Liver (tissue), 9 donors: Measurements from ENCODE around the gene ZNF618. TPM values are rescaled to one million over a fixed set of nuclear protein-coding genes. Genes with fewer than 3 reads are reported as not detected.

ENCODE experiments used
- DNase-seq: peaks from one replicate; pipeline ENCODE4 v3.0.0-alpha.2; 2017; ENCODE audit warnings: low spot score
- H3K27ac ChIP-seq, 2 donors: one replicate each; pipeline ENCODE4 v1.7.0; 2013; ENCODE audit warnings: inconsistent platforms in 2 of 2, low read length in 2 of 2, control low read depth in 1 of 2, low read depth in 1 of 2, mild to moderate bottlenecking in 1 of 2
- H3K27me3 ChIP-seq, 4 donors: one replicate each; pipeline versions ENCODE4 v1.6.1 to v1.7.0; 2013; ENCODE audit warnings: low read length in 3 of 4, inconsistent platforms in 1 of 4, mild to moderate bottlenecking in 1 of 4, moderate library complexity in 1 of 4; ENCODE audit not compliant: control insufficient read depth in 4 of 4, insufficient read depth in 4 of 4
- H3K36me3 ChIP-seq, 4 donors: one replicate each; pipeline versions ENCODE4 v1.6.1 to v1.7.0; 2013; ENCODE audit warnings: low read length in 3 of 4, mild to moderate bottlenecking in 3 of 4, low read depth in 1 of 4, moderate library complexity in 1 of 4; ENCODE audit not compliant: control insufficient read depth in 4 of 4, insufficient read depth in 3 of 4
- H3K4me1 ChIP-seq, 4 donors: one replicate each; pipeline versions ENCODE4 v1.6.1 to v1.7.0; 2013; ENCODE audit warnings: low read length in 3 of 4, mild to moderate bottlenecking in 3 of 4, moderate library complexity in 1 of 4; ENCODE audit not compliant: control insufficient read depth in 4 of 4, insufficient read depth in 4 of 4
- H3K4me3 ChIP-seq, 3 donors: one replicate each; pipeline versions ENCODE4 v1.6.1 to v1.7.0; 2013; ENCODE audit warnings: low read length in 3 of 3, control low read depth in 1 of 3, low read depth in 1 of 3, mild to moderate bottlenecking in 1 of 3
- H3K9ac ChIP-seq, 2 donors: one replicate each; pipeline ENCODE4 v1.7.0; 2013; ENCODE audit warnings: low read length in 2 of 2, mild to moderate bottlenecking in 2 of 2, moderate library complexity in 2 of 2, control low read depth in 1 of 2, low read depth in 1 of 2
- H3K9me3 ChIP-seq, 4 donors: one replicate each; pipeline versions ENCODE4 v1.6.1 to v1.7.0; 2013; ENCODE audit warnings: low read length in 3 of 4; ENCODE audit not compliant: control insufficient read depth in 4 of 4
- CTCF ChIP-seq: fragments of 150-350 bp; IDR thresholded peaks from 2 replicates; pipeline ENCODE4 v1.5.1; 2017; ENCODE audit warnings: improper control_type of control experiment, low read depth, low read length; ENCODE audit not compliant: missing input control
- EGR1 ChIP-seq, 2 donors: IDR thresholded peaks; 2 replicates each; pipeline ENCODE4 v1.6.1; 2016 to 2018; ENCODE audit warnings: antibody characterized with exemption in 2 of 2, low read depth in 2 of 2
- FOXA1 ChIP-seq: IDR thresholded peaks from 2 replicates; pipeline ENCODE4 v1.6.1; 2016; ENCODE audit warnings: antibody characterized with exemption
- FOXA2 ChIP-seq: IDR thresholded peaks from 2 replicates; pipeline ENCODE4 v1.6.1; 2016; ENCODE audit warnings: antibody characterized with exemption
- GABPA ChIP-seq, 2 donors: IDR thresholded peaks in 1 of 2; conservative IDR thresholded peaks in 1 of 2; 2 replicates each; pipeline ENCODE4 v1.6.1; 2016; ENCODE audit warnings: antibody characterized with exemption in 2 of 2, mild to moderate bottlenecking in 1 of 2, moderate library complexity in 1 of 2
- HNF4A ChIP-seq, 2 donors: conservative IDR thresholded peaks; 2 replicates each; pipeline ENCODE4 v1.6.1; 2016; ENCODE audit warnings: antibody characterized with exemption in 2 of 2, mild to moderate bottlenecking in 2 of 2
- HNF4G ChIP-seq: IDR thresholded peaks from 2 replicates; pipeline ENCODE4 v1.6.1; 2016; ENCODE audit warnings: antibody characterized with exemption
- JUND ChIP-seq, 2 donors: IDR thresholded peaks; 2 replicates each; pipeline ENCODE4 v1.6.1; 2016; ENCODE audit warnings: antibody characterized with exemption in 2 of 2
- MAX ChIP-seq: IDR thresholded peaks from 2 replicates; pipeline ENCODE4 v1.6.1; 2016; ENCODE audit warnings: antibody characterized with exemption
- NR2F2 ChIP-seq: IDR thresholded peaks from 2 replicates; pipeline ENCODE4 v1.6.1; 2016; ENCODE audit warnings: antibody characterized with exemption
- RAD21 ChIP-seq, 2 donors: IDR thresholded peaks; 2 replicates each; pipeline ENCODE4 v1.6.1; 2016; ENCODE audit warnings: antibody characterized with exemption in 2 of 2, mild to moderate bottlenecking in 2 of 2
- RXRA ChIP-seq, 2 donors: IDR thresholded peaks; 2 replicates each; pipeline ENCODE4 v1.6.1; 2017 to 2018; ENCODE audit warnings: antibody characterized with exemption in 2 of 2, mild to moderate bottlenecking in 1 of 2
- SP1 ChIP-seq: IDR thresholded peaks from 2 replicates; pipeline ENCODE4 v1.6.1; 2018; ENCODE audit warnings: antibody characterized with exemption, mild to moderate bottlenecking
- TAF1 ChIP-seq: conservative IDR thresholded peaks from 2 replicates; pipeline ENCODE4 v1.6.1; 2016; ENCODE audit warnings: antibody characterized with exemption, mild to moderate bottlenecking
- YY1 ChIP-seq: IDR thresholded peaks from 2 replicates; pipeline ENCODE4 v1.6.1; 2016; ENCODE audit warnings: antibody characterized with exemption, mild to moderate bottlenecking
- ZBTB33 ChIP-seq: IDR thresholded peaks from 2 replicates; pipeline ENCODE4 v1.6.1; 2016; ENCODE audit warnings: antibody characterized with exemption
- WGBS: extraction: QIAGEN DNeasy Blood & Tissue Kit; methylation state at CpG from one replicate; pipeline ENCODE4 v1.1.7; 2013; 5-methylcytosine and 5-hydroxymethylcytosine counted together
- polyA plus RNA-seq, 2 donors: library from polyadenylated mRNA; stranded (reverse) in 1 of 2; unstranded in 1 of 2; fragments of 200-250 nt in 1 of 2; fragments of >200 nt in 1 of 2; fragmentation: Nextera tagmentation in 1 of 2; extraction: Ambion mirVana in 1 of 2; gene quantifications; one replicate each; pipeline versions ENCODE4 v1.2.1 to v1.2.3, GENCODE V29; 2013 to 2015
- total RNA-seq, 2 donors: library from RNA; depleted of rRNA; stranded (reverse); fragments of >200 nt; gene quantifications; one replicate each; pipeline ENCODE4 v1.2.3, GENCODE V29; 2014
- TF ChIP-seq, protein P1 (sequence below): IDR thresholded peaks from 2 replicates; pipeline ENCODE4 v1.6.1; 2016; ENCODE audit warnings: antibody characterized with exemption
- donor health status: healthy.
- donor health status: healthy.
- donor health status: healthy.
- donor health status: healthy.
- donor health status: healthy.

Gene ZNF618
- total and polyA plus RNA-seq, 4 donors, result 2.2 to 6.5 (median 3.7) TPM

GRCh38 chr9:114034196-114034595 lies 158.1 kb downstream of the ZNF618 start:
- H3K36me3 ChIP-seq, result peaks cover 5 to 71% (median 25%) of the 10 kb centered on the region in 4 donors
- WGBS, result 93% methylated on average over 10 of the region's 10 CpGs
- DNase-seq, result peak; percentile 23
- no peaks in the 10 kb centered on the region for H3K27me3 ChIP-seq
- no peak overlapping the region for H3K9ac ChIP-seq
- no peak overlapping the region for H3K27ac ChIP-seq
- no peaks in the 10 kb centered on the region for H3K4me1 ChIP-seq
- no peak for TF ChIP-seq FOXA2
- no peak for TF ChIP-seq HNF4G
- no peaks in the 10 kb centered on the region for H3K9me3 ChIP-seq
- no peak overlapping the region for H3K4me3 ChIP-seq

- Histone ChIP-seq H3K36me3 (peaks cover 5 to 68% (median 29%) of the 10 kb centered on the region in 4 donors), H3K9ac (no peak overlapping the region), H3K9me3 (no peaks in the 10 kb centered on the region), H3K4me3 (no peak overlapping the region), H3K27me3 (no peaks in the 10 kb centered on the region), H3K27ac (no peak overlapping the region), H3K4me1 (no peaks in the 10 kb centered on the region)
- no peak for TF ChIP-seq RAD21 (IDR thresholded peaks at IDR 0.05)
- no peak for TF ChIP-seq GABPA (IDR thresholded peaks at IDR 0.05 in 1 of 2, conservative IDR thresholded peaks at IDR 0.05 in 1 of 2)
- no peak for TF ChIP-seq ZBTB33
- TF ChIP-seq CTCF, result no peak
- TF ChIP-seq SP1, result no peak
- no peak for TF ChIP-seq FOXA2
- TF ChIP-seq NR2F2, result no peak
- TF ChIP-seq RXRA (IDR thresholded peaks at IDR 0.05), result no peak
- TF ChIP-seq HNF4A (conservative IDR thresholded peaks at IDR 0.05), result no peak
- TF ChIP-seq FOXA1, result no peak
- TF ChIP-seq JUND (IDR thresholded peaks at IDR 0.05), result no peak
- no peak for TF ChIP-seq TAF1
- TF ChIP-seq, protein P1, sequence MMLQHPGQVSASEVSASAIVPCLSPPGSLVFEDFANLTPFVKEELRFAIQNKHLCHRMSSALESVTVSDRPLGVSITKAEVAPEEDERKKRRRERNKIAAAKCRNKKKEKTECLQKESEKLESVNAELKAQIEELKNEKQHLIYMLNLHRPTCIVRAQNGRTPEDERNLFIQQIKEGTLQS, result no peak
- TF ChIP-seq HNF4G, result no peak
- DNase-seq, result no peak
- WGBS, result 84% methylated on average over 4 of the region's 4 CpGs
Observed at GRCh38 chr9:114034661-114035062, 158.6 kb downstream of the ZNF618 start.

- WGBS, result 93% methylated on average over 17 of the region's 17 CpGs
- TF ChIP-seq NR2F2 (no peak), SP1 (no peak), JUND (IDR thresholded peaks at IDR 0.05) (no peak), HNF4G (no peak), FOXA2 (no peak), YY1 (no peak), FOXA1 (no peak), GABPA (IDR thresholded peaks at IDR 0.05 in 1 of 2, conservative IDR thresholded peaks at IDR 0.05 in 1 of 2) (no peak), ZBTB33 (no peak), EGR1 (IDR thresholded peaks at IDR 0.05; ENCODE audit: low read depth in 2 of 2) (no peak), TAF1 (no peak), MAX (no peak), RXRA (IDR thresholded peaks at IDR 0.05) (no peak), CTCF (no peak), HNF4A (conservative IDR thresholded peaks at IDR 0.05) (no peak)
- TF ChIP-seq, protein P1, result no peak
- no peak overlapping the region for H3K27ac ChIP-seq
- H3K4me3 ChIP-seq, result no peak overlapping the region
- H3K9me3 ChIP-seq, result no peaks in the 10 kb centered on the region
- H3K4me1 ChIP-seq, result no peaks in the 10 kb centered on the region
- H3K9ac ChIP-seq, result no peak overlapping the region
- H3K36me3 ChIP-seq, result peaks cover 5 to 66% (median 32%) of the 10 kb centered on the region in 4 donors
- no peak for DNase-seq
- H3K27me3 ChIP-seq, result no peaks in the 10 kb centered on the region
Observed at GRCh38 chr9:114035221-114035844, 159.2 kb downstream of the ZNF618 start.
